SH-SY5Y (cell line): Measurements from ENCODE around the gene HSPA12B.

Experiments used
- GATA2 ChIP-seq: IDR thresholded peaks from 2 replicates; pipeline ENCODE4 v1.6.1; 2011; ENCODE audit warnings: mild to moderate bottlenecking, low read depth, low read length
- GATA3 ChIP-seq: IDR thresholded peaks from 2 replicates; pipeline ENCODE4 v1.6.1; 2011; ENCODE audit warnings: low read depth, mild to moderate bottlenecking, low read length, moderate library complexity

DNA sequence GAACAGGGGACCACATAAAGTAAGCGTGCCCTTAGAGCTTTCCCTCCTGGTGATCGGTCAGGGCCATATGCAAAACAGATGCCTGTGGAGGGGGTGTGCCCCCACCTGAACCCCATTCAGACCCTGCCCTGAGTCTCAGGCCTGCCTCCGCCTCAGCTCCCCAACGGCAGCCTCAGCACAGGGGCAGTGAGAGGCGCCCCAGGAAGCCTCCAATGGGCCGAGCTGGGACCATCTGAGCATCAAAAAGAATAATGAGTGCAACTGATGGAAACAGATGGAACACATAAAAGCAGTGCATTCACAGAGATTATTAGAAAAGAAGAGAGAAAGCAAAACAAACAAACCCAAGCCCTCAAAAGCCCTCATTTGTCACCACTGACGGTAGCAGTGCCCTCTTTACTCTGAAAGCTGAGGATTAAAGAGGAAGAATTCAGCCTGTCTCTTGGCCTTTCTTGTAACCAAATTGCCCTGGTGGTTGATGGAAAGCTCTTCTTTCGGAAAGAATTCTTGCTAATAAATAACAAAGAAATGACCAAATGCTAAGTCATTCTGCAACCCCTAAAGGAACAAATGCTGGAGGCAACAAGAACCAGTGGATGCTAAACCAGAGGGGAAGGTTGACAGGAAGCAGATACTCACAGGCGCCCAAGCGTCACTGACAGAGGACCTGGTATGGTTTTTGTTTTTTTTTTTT, 28.3 kb downstream of the HSPA12B start:
- no peak for TF ChIP-seq GATA3
- no peak for TF ChIP-seq GATA2
